ENCODE results near the gene SH3TC1.

SH3TC1 gene

GRCh38 chr4:8220661-8221450 is 21.8 kb downstream of the SH3TC1 start:
- Histone ChIP-seq H3K27ac (replicated peaks) (no peak overlapping the region), H3K27me3 (ENCODE audit: insufficient read depth, poor library complexity, severe bottlenecking) (no peaks in the 10 kb centered on the region), H3K4me3 (replicated peaks; ENCODE audit: insufficient read depth, low read length) (no peak overlapping the region)
- TF ChIP-seq GABPA (IDR thresholded peaks at IDR 0.05; ENCODE audit: low read depth) (no peak), SPI1 (IDR thresholded peaks at IDR 0.05; ENCODE audit: borderline replicate concordance, low read depth) (no peak), REST (IDR thresholded peaks at IDR 0.05; ENCODE audit: insufficient replicate concordance, low read depth) (no peak), POLR2AphosphoS5 (IDR thresholded peaks at IDR 0.05; ENCODE audit: low read depth) (no peak)
- TF ChIP-seq, protein P1, sequence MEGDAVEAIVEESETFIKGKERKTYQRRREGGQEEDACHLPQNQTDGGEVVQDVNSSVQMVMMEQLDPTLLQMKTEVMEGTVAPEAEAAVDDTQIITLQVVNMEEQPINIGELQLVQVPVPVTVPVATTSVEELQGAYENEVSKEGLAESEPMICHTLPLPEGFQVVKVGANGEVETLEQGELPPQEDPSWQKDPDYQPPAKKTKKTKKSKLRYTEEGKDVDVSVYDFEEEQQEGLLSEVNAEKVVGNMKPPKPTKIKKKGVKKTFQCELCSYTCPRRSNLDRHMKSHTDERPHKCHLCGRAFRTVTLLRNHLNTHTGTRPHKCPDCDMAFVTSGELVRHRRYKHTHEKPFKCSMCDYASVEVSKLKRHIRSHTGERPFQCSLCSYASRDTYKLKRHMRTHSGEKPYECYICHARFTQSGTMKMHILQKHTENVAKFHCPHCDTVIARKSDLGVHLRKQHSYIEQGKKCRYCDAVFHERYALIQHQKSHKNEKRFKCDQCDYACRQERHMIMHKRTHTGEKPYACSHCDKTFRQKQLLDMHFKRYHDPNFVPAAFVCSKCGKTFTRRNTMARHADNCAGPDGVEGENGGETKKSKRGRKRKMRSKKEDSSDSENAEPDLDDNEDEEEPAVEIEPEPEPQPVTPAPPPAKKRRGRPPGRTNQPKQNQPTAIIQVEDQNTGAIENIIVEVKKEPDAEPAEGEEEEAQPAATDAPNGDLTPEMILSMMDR (IDR thresholded peaks at IDR 0.05; ENCODE audit: insufficient read depth, low read length), result no peak
- no peak for DNase-seq (ENCODE audit: low read depth in 1 of 2, low spot score in 1 of 2)

DNA sequence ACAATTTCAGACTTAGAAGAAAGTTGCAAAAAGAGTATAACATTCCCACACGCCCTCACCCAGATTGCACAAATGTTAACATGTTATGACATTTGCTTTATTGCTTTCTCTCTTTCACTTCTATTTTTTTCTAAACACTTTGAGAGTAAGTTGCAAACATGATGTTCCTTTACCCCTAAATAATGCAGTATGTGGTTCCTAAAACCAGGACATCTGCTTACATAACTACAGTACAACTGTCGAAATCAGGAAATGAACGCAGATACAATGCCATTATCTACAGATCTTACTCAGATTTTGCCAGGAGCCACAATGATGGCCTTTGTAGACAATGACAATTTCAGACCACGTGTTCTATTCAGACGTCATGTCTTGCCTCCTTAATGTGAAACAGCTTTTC is 22.4 kb downstream of the SH3TC1 start:
- no peaks in the 10 kb centered on the region for H3K27me3 ChIP-seq (ENCODE audit: insufficient read depth, poor library complexity, severe bottlenecking)
- peak; percentile 60 to 80 for DNase-seq (ENCODE audit: low read depth in 1 of 2, low spot score in 1 of 2)
- TF ChIP-seq POLR2AphosphoS5 (IDR thresholded peaks at IDR 0.05; ENCODE audit: low read depth) (no peak; the same call in 1 of the 2 replicates), SPI1 (IDR thresholded peaks at IDR 0.05; ENCODE audit: borderline replicate concordance, low read depth) (peak; percentile 4; the same call in 1 of the 2 replicates)
- H3K4me3 ChIP-seq (replicated peaks; ENCODE audit: insufficient read depth, low read length), result no peak overlapping the region
- H3K27ac ChIP-seq (replicated peaks), result no peak overlapping the region

DNA sequence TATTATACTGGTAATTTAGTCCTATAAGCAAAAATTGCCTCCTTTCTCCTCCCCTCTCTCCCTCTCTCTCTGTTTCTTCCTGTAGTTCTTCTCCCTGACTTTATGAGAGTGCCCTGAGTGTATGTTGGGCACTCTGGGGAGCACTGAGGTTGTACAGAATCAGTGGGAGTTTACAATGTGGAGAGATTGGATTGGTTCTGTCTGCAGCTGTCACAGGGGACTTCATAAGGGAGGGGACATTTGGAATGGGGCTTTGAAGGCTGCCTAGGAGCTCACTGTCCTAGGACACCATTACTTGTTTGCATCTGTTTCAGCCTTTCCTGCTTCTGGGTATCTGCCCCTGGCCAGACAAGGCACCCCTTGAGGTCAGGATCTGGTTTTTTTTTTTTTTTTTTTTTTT is 22.9 kb downstream of the SH3TC1 start:
- no peak for DNase-seq (ENCODE audit: low read depth in 1 of 2, low spot score in 1 of 2)
- TF ChIP-seq, protein P1 (IDR thresholded peaks at IDR 0.05; ENCODE audit: insufficient read depth, low read length), result no peak
- TF ChIP-seq POLR2AphosphoS5 (IDR thresholded peaks at IDR 0.05; ENCODE audit: low read depth) (no peak), SPI1 (IDR thresholded peaks at IDR 0.05; ENCODE audit: borderline replicate concordance, low read depth) (no peak), GABPA (IDR thresholded peaks at IDR 0.05; ENCODE audit: low read depth) (no peak)
- Histone ChIP-seq H3K27me3 (ENCODE audit: insufficient read depth, poor library complexity, severe bottlenecking) (no peaks in the 10 kb centered on the region), H3K27ac (replicated peaks) (peak overlapping the region; percentile 29), H3K4me3 (replicated peaks; ENCODE audit: insufficient read depth, low read length) (no peak overlapping the region)

DNA sequence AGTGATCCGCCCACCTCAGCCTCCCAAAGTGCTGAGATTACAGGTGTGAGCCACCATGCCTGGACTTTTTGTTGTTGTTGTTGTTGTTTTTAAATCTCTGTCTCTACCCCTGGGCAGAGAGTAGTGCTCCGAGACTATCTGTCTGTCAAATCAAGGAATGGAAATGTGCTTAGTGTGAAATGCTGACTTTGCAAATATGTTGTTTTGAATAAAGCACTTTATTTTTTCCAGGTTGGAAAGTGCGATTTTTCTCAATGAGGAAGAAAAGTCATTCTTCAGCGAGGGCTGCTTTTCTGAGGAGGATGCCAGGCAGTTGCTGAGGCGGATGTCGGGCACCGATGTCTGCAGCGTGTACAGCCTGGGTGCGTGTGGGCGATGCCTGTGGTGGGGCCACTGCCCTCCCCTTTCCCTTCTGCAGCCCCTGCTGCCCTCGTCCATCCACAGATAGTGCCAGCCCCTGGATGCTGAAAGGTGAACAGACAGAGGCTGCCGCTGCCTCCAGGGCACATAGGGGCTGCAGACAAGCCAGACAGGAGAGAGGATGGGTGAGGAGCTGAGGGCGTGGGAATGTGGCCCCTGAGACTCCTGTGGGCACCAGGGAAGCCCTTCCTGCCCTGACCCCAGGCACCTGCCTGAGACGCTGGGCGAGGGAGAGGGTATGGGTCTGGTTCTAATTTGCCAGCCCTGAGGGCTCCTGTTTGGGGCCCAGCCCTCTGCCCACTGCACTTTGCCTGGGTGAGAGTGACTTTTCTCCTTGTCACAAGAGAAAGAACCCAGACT is 23.7 kb downstream of the SH3TC1 start:
- no peaks in the 10 kb centered on the region for H3K27me3 ChIP-seq (ENCODE audit: insufficient read depth, poor library complexity, severe bottlenecking)
- no peak overlapping the region for H3K27ac ChIP-seq (replicated peaks)
- no peak for DNase-seq (ENCODE audit: low read depth in 1 of 2, low spot score in 1 of 2)
- no peak for TF ChIP-seq REST (IDR thresholded peaks at IDR 0.05; ENCODE audit: insufficient replicate concordance, low read depth)
- no peak for TF ChIP-seq GABPA (IDR thresholded peaks at IDR 0.05; ENCODE audit: low read depth)
- no peak for TF ChIP-seq POLR2AphosphoS5 (IDR thresholded peaks at IDR 0.05; ENCODE audit: low read depth)
- TF ChIP-seq, protein P1 (IDR thresholded peaks at IDR 0.05; ENCODE audit: insufficient read depth, low read length), result no peak
- TF ChIP-seq SPI1 (IDR thresholded peaks at IDR 0.05; ENCODE audit: borderline replicate concordance, low read depth), result no peak
- H3K4me3 ChIP-seq (replicated peaks; ENCODE audit: insufficient read depth, low read length), result no peak overlapping the region
